Occipital lobe (tissue), 2 donors: ENCODE data around the gene AKT1S1. TPM values are rescaled to one million over a fixed set of nuclear protein-coding genes. Genes with fewer than 3 reads are reported as not detected.

ENCODE experiments used
- DNase-seq: peaks from one replicate; lab custom pipeline; 2025; lab: John Stamatoyannopoulos, UW
- total RNA-seq: library from RNA; depleted of rRNA; stranded (reverse); fragments of >200 nt; gene quantifications from one replicate; pipeline ENCODE4 v1.2.3, GENCODE V29; 2014

Gene AKT1S1
- total RNA-seq, 1 donor from 2014 or later = 3.9 TPM

- DNase-seq = peak; percentile 98
Observed at GRCh38 chr19:49869484-49870308, 7.5 kb downstream of the AKT1S1 start.

DNA sequence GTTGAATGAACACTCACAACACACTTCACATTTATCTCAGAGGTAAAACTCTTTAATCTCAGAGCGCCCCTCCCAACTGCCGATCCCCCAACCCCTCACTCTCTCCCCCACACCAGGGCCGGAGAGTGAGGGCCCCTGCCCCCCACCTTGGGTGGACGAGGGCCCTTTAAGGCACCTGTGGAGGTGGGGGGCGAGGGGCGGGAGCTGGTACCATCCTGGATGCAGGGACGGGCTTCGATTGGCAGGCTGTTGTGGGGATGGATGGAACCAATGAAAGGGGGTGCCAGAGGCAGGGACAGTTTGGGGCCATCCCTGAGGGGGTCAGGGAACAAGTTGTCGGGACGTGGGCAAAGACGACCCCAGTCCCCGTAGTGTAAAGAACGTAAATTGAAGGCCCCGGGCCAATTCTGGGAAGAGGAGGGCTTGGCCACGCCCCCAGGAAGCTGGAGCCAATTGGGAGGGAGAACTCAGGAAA is 8.1 kb downstream of the AKT1S1 start:
- no peak for DNase-seq

DNA sequence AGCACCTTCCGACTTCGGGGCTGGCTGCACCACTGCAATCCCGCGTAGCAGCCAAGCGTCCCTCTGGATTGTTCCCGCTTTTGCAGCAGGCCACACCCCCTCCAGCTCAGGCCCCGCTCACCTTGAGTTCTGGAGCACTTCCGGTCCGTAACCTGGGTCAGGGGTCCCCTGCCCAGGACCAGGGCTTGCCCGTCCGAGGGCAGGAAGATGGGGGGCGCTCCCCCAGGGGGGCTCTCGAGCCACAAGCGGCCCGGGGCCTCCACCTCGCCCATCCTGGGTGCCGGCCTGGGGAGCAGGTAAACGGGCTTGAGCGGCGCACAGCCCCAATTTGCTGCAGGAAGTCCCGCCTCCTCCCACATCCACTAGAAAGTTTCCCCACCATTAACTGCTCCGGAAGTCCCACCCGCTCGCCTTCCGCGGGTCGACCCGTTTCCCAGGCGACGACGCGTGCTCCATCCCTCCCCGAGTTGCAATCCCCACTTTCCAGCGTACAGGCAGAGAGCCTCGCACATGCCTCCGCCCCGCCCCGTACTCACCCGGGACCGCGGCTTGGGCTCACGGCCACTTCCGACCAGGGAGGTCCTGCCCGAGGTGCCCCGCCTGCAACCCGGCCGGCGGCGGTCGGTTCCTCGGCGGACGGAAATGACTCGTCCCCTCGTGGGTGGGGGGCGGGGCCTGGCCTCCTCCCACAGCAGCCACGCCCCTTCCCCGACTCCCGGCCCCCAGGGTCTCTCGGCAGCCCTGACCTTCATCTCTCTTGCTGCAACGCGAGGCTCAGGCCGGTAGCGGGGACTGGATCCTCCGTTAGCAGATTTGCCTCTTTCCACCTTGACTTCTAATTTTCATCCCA is 10.0 kb downstream of the AKT1S1 start, which contains the start of gene PNKP:
PNKP (minus strand) TSS at position 644 of the 850 bp plus-strand sequence; CDS start at position 272, 372 bp downstream.
- peak; percentile 87 for DNase-seq

- no peak for DNase-seq
Observed at GRCh38 chr19:49864890-49865289, 12.3 kb downstream of the AKT1S1 start.

GRCh38 chr19:49863935-49864320 is 13.2 kb downstream of the AKT1S1 start:
- DNase-seq = no peak

GRCh38 chr19:49863254-49863934 is 13.8 kb downstream of the AKT1S1 start:
- DNase-seq = no peak

GRCh38 chr19:49862391-49863253 is 14.5 kb downstream of the AKT1S1 start:
- no peak for DNase-seq

DNA sequence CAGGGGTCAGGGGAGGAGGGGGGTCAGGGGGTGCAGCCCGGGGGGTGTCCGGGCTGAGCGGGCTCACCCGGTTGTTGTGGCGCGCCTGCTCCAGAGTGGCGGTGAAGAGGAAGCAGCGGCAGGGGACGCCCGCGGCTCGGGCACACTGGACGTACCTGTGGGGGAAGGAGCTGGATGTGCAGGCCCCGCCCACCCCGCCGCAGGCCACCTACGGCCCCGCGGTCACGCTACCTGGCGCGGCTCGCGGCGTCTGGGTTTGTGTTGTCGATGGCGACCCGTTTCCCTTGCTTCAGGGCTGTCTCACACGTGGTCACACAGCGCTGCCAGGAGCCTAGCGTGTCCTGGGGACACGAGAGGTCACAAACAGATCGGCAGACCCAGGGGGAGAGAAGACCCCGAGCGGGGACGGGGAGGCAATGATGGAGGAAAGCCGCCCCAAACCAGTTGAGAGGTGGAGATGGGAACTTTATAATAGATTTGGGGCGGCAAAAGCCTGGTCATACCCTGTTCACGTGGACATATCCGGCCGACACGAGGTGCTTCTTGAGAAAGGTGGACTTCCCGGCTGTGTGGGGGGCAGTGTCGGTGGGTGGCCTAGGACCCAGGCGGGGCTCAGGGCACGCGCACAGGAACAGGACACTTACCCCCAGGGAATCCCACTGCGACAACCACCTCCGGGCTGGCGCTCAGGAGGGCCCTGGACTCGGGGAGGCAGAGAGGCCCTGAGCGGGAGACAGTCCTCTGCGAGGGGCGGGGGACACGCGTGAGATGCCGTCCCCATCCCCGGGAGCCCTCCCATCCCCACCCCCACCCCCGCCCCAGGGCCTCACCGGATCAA is 15.4 kb downstream of the AKT1S1 start:
- no peak for DNase-seq

DNA sequence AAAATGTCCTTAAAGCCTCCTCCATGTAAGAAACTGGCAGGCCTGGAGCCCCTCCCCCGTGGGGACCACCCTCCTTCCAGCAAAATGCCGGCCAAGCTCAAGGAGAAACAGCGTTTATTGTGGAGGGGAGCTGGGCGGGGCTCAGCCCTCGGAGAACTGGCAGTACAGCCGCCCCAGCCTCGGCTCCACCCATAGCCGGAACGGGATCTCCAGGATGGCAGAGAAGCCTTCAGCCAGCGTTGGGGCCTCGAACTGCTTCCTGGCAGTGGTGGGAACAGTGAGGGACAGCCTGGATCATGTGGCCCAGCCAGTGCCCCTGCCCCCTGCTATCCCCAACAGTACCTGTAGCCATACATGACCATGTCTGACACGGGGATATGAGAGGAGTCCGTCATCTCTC is 16.0 kb downstream of the AKT1S1 start:
- no peak for DNase-seq

DNA sequence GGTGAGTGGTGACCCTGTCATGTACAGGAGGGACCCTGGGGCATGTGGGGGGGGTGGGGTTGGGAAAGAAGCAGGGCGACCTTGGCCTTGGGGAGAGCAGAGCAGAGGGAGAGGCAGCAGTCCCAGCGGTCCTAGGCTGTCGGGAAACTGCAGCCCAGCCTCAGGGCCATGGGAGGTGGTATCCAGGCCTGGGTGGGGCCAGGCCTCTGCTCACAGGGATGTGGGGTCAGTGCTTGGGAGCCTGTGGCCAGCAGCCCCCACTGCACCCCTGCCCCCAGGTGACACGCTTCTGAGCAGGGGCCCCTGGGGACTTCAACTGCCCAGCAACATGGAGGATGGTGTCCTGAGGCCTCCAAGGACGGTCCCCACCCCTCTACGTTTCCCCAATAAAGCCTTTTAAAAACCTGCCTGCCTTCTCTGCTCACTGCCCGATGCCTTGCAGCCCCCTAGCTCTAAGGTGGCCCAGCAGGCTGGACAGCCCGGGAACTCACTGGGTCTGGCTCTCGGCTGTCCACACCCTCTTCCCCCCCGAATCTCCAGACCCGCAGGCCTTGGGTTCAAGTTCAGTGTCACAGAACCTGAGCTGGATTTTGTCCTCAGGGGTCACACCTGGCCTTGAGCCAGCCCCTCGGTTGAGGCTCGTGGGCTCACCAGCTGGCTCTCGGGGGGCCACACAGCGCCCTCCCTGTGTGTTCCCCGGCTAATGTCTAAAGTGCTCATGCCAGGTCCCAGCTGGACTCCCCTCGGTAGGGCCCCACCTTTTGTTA is 16.6 kb downstream of the AKT1S1 start:
- DNase-seq = no peak

GRCh38 chr19:49859682-49860335 is 17.3 kb downstream of the AKT1S1 start:
- no peak for DNase-seq

DNA sequence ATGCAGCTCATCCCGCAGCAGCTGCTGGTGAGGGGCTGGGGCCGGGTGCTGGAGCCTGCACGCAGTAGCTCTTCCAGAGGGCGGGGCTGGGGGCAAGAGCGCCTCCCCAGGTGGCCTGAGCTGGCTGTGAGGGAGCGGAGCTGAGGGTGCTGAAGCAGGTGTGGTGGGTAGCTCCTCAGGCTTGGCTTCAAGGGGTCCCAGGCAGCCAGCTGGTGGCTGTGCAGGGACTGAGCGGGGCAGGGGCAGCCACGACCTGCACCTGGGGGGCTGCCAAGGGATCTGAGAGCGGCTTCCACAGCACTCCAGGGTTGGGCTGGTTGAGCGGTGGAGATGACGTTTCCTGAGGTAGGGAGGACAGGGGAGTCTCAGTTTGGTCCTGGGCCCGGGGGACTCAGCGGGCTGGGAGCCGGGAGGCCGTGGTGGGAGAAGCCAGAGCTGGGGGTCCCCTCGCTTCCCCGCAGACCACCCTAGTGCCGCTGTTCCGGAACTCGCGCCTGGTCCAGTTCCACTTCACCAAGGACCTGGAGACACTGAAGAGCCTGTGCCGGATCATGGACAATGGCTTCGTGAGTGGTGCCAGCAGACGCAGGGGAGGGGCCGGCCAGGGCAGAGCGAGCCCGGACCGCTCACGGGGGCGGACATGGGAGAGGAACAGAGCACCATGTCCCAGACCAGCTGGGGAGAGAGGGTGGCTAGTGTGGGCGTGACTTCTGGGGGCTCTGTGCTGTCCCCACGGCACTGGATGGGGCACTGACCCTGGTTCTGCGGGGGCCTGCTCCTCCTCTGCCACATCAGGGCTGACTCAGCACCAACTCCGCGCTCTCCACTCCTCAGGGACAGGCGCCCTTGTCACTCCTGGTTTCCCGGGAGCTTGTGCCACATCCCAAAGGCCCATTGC is 18.8 kb downstream of the AKT1S1 start:
- DNase-seq = peak; percentile 9

DNA sequence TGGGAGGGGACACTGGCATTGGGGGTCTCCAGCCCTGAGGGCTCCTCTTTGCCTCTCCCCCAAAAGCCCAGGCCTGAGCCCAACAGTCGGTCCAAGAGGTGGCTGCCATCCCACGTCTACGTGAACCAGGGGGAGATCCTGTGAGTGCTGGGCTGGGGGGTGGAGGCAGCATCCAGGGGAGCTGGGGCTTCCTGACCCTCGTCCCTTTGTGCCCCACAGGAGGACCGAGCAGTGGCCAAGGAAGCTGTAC is 19.4 kb downstream of the AKT1S1 start:
- no peak for DNase-seq

DNA sequence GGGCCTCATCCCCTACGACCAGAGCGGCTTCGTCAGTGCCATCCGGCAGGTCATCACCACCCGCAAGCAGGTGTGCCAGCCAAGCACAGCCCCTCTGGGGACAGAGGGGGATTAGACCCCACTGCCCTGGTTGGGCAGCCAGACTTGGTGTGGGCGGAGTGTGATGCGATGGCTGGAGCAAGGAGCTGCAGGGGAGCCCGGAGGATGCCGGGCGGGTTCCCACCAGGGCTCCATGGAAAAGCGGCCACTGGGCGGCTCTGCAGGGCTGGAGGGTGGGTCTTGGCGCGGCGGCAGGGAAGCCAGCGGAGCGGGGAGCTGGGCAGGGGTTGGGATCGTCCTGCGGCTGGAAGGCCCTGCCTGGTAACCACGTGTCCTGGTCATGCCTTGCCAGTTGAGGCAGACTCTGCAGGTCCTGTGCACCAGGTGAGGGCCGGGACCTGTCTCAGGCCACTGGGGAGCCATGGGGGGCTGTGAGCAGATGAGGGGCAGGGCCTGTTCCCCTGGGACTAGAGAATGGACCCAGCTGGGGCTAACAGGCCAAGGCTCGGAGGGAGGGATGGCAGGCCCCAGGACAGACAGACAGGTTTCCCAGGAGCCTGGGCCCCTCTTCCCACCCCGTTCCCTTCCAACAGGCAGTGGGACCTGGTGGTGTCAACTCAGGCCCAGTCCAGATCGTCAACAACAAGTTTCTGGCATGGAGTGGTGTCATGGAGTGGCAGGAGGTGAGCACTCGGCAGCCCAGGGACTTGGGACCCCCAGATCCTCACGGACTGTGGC is 19.9 kb downstream of the AKT1S1 start:
- DNase-seq = no peak

DNA sequence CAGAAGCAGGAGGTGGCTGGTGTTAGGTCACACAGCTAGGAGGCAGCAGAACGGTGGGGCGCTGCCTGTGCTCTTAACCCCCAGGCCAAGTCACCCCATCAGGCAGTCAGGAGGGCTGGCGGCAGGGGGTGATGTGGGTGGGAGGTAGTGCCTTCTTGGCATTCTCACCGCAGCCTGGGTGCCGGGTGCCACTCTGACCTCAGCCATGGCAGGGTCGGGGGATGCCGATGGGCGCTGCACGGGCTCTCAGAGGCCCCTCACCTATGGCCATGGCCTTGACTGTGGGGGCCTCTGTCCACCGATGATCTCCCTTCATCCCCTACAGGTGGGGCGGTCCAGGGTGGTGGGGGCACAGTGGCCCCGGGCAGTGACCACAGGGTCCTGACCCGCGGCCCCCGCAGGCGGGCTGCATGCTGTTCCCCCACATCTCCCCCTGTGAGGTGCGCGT is 20.6 kb downstream of the AKT1S1 start:
- DNase-seq = no peak

GRCh38 chr19:49855676-49856573 is 21.2 kb downstream of the AKT1S1 start:
- DNase-seq = no peak
